Activated effector memory CD4-positive, alpha-beta T cell treated with Interleukin-2 at 50 U/mL for 16 hours (primary cell): ENCODE results near the gene ODF4.
"Not testable (repeated sequence)": the region's sequence is repeated elsewhere in the genome, so short reads cannot be mapped to it uniquely, and the experiment has no call there.

Experiments used
- DNase-seq: peaks from one replicate; pipeline ENCODE4 v3.0.0-alpha.2; 2020

The ODF4 gene

GRCh38 chr17:8371786-8372185 is 32.1 kb downstream of the ODF4 start:
- no peak for DNase-seq

GRCh38 chr17:8372422-8372821 is 32.8 kb downstream of the ODF4 start:
- DNase-seq, result no peak

DNA sequence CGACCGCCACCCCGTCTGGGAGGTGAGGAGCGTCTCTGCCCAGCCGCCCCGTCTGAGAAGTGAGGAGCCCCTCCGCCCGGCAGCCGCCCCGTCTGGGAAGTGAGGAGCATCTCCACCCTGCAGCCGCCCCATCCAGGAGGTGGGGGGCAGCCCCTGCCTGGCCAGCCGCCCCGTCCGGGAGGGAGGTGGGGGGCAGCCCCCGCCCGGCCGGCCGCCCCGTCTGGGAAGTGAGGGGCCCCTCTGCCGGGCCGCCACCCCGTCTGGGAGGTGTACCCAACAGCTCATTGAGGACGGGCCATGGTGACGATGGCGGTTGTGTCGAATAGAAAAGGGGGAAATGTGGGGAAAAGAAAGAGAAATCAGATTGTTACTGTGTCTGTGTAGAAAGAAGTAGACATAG is 34.2 kb downstream of the ODF4 start:
- DNase-seq, result not testable (repeated sequence)

DNA sequence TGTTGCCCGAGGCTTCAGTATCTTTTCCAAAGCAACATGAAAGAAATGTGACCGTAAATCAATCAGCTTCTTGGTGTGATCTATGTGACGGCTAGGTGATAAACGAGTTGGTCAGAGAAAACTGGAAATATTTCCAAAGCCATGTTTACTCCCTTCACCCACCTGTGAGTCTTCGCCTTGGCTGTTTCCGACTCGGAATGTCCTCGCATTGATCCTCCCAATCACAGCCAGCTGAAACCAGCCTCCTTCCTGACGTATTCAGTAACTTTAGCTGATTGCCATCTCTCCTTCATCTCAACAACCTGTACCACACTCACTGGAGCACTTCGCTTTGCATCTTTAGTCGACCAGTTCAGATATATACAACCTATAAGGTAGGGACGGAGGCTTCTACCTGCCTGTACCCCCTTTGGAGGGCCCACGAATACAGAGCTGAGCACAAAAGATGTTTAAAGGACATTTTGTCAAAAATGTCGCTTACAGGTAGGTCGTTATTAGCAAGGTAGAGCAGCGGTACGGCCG is 36.2 kb downstream of the ODF4 start:
- DNase-seq, result no peak

GRCh38 chr17:8376271-8377067 is 36.8 kb downstream of the ODF4 start, which contains the start of gene KRABD2:
Gene KRABD2 (minus strand): TSS chr17:8376704.
- peak; percentile 87 for DNase-seq

DNA sequence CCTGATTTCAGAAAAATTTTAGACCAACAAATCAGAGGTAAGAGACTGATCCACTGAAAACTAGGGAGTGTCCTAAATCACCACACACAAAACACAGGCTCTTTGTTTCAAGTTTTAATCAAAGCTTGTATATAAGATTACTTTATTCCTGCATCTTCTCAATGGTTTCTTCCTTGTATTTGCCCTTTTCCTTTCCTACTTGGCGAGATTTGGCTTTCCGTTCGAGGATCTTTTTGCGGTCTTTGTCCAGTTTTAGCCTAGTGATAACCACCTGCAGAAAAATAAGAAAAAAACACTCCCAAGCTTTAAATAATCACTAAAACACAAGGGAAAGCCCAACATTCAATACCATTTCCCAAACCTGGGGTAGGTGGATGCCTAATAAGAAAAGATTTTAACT is 37.8 kb downstream of the ODF4 start:
- DNase-seq, result no peak

GRCh38 chr17:8378117-8378516 is 38.5 kb downstream of the ODF4 start:
- DNase-seq, result not testable (repeated sequence)

DNA sequence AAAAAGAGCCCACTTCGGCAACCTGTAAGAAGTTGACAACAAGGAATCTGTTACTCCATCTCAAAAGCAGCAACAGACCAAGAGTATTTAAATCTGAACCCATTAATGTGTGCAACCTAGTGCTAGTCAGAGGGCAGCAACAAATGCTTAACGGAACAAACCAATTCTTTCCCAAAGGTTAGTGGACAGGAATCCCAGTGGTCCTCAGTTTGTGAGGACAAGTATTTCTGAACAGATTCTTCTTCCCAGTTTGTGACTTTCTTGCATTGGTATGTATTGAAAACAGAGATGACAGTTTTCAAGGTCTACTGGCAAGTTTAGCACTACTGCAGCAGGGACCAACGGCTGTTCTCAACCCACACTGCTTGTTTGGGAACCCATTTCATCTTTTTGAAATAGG is 40.4 kb downstream of the ODF4 start:
- no peak for DNase-seq

DNA sequence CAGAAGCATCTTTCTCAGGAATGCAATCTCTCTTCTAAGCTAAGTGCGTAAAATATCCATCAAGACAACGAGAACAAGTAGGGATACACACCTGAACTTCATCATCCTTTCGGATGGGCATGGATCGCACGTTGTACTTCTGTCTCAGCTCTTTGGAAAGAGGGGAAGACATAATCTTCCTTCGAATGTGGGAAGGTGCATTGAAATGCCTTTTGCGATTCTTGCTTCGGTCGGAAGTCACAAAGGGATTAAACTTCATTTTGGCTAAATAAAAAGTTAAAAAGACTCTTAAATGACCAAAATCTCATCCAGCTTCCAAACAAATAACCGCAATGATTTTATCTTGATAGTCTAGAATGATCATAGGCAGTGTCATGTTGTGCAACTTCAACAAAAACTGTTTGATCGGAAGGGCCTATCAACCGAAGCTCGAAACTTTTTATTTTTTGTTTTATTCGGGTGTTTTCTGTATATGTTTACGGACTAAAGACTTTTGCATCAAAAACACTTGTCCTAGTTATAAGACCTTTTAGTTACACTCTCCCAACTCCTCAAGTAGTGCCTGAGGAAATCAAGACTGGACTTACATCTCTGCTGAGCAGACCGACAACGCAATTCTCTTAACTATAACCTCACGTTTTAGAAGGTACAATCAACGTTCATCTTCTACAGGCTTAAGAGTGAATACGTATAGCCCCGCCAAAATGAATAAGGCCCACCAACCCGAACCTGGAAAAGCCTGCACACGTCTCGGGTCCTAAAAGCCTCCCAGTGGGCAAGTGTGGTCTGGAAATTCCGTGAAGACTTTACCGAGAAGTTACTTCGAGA is 42.6 kb downstream of the ODF4 start:
- DNase-seq, result no peak

DNA sequence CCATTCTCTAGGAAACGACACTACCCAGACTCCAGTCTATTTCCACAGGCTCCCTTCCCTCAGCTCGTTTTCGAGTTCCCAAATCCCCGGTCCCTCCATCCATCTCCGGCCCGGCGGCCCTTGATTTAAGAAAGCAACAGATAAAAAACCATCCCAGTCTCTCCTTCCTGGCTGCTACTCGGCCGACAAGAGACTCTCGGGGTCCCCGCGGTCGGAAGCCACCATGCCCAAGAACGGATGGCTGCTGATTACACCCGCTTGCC is 43.2 kb downstream of the ODF4 start:
- no peak for DNase-seq

DNA sequence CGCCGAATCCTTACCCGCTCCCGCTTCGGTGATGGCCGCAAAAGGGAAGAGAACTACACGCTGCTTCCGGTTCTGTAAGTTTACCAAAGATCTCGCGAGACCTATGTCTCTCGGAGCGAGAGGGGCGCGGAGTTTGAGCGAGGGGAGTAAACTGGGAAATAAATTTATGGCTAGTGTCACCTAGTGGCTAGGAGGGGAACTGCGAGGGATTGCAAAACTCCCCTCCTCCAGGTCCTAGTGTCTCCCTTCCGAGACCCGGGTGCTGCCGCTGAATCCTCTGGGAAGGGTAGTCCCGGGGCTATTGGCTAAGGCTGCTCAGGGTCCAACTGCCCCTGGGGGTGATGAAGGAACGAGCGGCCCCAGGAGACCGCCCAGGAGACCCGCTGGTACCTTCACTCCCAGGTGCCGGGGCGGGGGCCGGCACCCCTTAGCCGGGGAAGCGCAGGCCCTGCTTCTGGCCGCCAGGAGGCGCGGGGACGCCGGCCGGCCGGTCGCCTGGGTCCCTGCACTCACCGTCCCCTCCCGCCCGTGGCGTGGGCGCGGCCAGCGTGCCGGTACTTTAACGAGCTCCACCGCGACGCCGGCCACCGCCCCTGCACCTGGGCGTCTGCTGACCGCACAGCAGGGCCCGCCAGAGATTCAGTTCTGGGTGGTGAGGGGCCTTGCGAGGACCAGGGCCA is 43.6 kb downstream of the ODF4 start, which contains the start of gene RPL26:
TSS of gene RPL26 (minus strand) at position 51 of the 680 bp plus-strand sequence. CDS start 883 bp downstream, outside the sequence.
- DNase-seq, result peak; percentile 91

- DNase-seq, result no peak
Measured at GRCh38 chr17:8384801-8385378, 45.2 kb downstream of the ODF4 start.

DNA sequence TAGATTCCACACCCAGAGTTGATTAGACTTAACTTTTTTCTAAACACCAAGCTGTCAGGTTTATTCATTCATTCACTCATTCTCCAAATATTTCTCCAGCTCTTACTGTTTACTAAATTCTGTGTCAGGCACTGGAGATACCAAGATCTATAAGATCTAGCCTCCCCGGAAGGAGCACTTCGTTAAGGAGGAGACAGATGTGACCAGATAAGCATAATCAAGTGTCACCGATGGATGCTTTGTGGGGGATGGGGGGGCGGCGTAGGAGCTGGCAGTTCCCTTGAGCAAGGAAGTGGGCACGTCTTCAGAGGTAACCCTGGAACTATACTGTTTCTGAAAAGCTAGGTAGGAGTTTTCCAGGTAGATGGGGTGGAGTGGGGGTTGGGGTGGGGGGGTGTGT is 47.2 kb downstream of the ODF4 start:
- no peak for DNase-seq

GRCh38 chr17:8387914-8388651 is 48.4 kb downstream of the ODF4 start:
- no peak for DNase-seq

DNA sequence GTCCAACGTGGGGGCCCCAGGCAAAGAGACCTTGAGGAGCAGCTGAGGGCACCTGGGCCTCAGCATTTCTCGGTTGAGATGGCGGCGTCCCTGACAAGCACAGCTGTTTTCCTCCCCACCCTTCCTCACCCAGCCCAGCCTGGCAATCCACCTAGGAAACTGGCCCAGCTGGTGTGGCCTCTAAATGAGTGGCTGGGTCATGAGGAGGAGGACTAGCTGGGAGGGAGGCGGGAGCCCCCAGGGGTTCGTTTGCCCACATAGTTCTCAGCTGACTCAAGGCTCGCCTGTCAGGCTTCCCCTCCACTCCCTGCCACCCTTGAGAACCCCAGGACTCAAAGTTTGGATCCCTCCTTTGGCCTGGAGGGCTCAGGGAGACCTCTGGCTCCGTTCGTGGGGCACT is 52.1 kb downstream of the ODF4 start:
- no peak for DNase-seq

DNA sequence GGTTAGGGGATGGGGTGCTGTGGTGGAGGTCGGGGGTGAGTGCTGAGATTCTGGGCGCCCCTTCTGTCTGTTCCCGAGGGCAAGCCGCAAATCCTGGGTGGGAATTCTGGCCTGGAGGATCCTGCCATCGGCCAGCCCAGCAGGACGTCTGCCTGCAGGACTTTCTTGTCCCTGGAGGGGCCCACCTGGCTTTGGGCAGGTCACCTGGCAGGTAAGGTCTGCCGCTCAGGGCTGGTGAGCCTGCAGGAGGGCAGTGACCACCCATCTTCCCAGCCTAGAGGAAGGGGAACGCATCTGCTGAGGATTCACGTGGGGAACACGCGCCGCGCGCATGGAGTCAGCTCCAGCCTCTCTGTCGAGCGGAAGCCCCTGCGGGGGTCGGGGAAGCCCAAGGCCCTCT is 52.6 kb downstream of the ODF4 start:
- no peak for DNase-seq

DNA sequence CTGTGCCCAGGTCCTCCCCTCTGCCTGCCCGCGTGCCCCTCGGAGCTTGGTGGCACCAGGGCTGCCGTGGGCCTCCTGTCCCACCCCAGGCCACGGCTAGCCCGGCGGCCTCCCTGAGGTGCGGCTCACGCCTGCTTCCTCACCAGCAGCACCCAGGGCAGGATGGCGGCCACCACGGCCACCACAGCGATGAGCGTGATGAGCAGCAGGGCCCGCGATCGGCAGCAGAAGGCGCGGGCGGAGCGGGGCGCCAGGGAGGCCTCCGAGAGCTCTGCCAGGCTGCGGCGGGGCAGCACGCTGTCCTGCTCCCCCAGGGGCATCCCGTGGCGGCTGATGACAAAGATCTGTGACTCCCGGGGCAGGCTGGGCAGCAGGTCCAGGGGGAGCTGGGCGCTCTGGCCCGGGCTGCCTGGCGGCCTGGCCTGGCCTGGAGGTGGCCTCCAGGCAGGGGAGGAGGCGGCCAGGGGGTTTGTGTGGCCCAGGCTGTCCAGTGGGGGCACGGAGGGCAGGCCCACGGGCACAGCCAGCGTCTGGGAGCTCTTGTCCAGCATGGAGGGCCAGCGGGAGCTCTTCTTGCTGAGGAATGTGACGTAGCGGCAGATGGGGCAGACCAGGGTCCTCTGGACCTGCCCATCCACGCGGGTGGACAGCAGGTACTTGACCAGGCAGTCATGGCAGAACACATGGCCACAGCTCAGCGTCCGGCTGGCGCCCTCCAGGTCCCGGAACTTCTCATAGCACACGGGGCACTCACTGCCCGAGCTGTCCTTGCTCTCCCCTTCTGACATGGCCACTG is 53.2 kb downstream of the ODF4 start:
- no peak for DNase-seq

DNA sequence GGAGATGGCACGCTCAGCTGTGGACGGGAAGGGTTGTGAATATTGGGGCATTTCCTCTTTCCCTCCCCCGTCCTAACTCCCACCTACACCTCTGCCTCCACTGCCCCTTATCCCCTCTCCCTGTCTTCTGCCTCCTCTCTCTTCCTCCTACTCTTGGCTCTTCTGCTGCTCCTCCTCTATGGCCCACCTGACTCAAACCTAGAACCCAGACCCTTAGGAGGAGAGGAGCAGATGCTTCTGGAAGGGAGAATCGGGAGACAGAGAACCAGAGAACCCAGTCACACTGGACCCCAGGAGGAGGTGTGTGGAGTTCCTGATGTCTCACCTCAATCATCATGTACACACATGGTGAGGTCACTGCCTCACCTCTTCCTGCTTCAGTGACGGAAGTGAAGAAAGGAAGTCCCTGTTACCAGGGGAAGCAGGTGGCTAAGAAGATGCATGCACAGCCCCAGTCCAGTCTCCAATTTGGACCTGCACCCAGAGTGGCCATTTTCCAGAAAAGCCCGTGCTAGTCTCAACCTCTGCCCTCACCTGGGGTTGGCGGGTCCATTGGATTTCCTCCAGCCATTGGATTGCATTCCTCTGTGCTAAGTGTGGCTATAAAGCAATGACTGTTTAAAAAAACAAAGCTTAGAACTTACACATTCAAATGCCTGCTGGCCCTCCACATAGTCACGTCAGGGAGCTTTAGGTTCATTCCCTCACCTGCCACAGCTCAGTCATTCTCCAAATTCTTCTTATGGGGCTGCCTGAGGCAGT is 54.0 kb downstream of the ODF4 start:
- no peak for DNase-seq

DNA sequence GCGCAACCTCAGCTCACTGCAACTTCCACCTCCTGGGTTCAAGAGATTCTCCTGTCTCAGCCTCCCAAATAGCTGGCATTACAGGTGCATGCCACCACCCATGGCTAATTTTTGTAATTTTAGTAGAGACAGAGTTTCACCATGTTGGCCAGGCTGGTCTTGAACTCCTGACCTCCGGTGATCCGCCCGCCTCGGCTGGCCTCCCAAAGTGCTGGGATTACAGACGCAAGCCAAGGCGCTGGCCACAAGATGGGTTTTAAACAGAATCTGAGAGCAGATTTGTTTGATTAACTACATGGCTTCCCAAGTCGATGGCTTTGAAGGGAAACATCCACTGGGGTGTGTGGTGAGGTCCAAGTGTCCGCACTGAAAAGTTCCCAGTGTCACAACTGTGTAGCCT is 54.9 kb downstream of the ODF4 start:
- DNase-seq, result not testable (repeated sequence)
